HG02623 (cell line): Measurements from ENCODE around the gene ZNF483.
"Not testable (repeated sequence)": the region's sequence is repeated elsewhere in the genome, so short reads cannot be mapped to it uniquely, and the experiment has no call there.

Experiments used
- ATAC-seq: cut with Tn5 transposase; IDR thresholded peaks from one replicate; pipeline ENCODE4 v1.9.1; 2021; ENCODE audit warnings: moderate library complexity; ENCODE audit not compliant: unreplicated experiment

The ZNF483 gene

DNA sequence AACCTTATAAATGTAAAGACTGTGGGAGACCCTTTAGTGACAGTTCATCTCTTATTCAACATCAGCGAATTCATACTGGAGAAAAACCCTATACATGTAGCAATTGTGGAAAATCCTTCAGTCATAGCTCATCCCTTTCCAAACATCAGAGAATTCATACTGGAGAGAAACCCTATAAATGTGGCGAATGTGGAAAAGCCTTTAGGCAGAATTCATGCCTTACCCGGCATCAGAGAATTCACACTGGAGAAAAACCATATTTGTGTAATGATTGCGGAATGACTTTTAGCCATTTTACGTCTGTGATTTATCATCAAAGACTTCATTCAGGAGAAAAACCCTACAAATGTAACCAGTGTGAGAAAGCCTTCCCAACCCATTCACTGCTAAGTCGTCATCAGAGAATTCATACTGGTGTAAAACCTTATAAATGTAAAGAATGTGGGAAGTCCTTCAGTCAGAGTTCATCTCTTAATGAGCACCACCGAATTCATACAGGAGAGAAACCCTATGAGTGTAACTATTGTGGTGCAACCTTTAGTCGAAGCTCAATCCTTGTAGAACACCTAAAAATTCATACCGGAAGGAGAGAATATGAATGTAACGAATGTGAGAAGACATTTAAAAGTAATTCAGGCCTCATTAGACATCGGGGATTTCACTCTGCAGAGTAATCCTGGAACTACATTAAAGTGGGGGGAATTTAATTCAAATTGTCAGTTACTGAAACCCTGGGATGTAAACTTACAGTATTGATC, 17.7 kb downstream of the ZNF483 start:
- ATAC-seq: no peak

DNA sequence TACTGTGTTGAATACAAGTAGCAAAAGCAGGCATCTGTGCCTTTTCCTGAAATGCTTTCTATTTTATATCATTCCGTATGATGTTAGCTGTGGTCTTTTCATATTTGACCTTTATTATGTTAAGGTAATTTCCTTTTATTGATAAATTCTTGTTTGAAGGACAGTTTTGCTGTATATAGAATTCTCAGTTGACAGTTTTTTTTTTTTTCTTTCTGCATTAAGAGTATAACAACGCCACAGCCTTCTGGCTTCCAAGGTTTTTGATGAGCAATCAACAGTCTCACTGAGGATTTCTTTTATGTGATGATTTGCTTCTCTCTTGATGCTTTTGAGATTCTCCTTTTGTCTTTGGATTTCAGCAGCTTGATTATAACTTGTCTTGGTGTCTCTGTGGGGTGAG, 23.6 kb downstream of the ZNF483 start:
- no peak for ATAC-seq

- ATAC-seq: not testable (repeated sequence)
These were observed 30.4 kb downstream of the ZNF483 start for GRCh38 chr9:111555425-111555824.

GRCh38 chr9:111559000-111559610, 34.1 kb downstream of the ZNF483 start:
- no peak for ATAC-seq

GRCh38 chr9:111561165-111561719, 36.3 kb downstream of the ZNF483 start:
- no peak for ATAC-seq

GRCh38 chr9:111566234-111566633, 41.3 kb downstream of the ZNF483 start:
- ATAC-seq: no peak

GRCh38 chr9:111568127-111568526, 43.1 kb downstream of the ZNF483 start:
- ATAC-seq: not testable (repeated sequence)

DNA sequence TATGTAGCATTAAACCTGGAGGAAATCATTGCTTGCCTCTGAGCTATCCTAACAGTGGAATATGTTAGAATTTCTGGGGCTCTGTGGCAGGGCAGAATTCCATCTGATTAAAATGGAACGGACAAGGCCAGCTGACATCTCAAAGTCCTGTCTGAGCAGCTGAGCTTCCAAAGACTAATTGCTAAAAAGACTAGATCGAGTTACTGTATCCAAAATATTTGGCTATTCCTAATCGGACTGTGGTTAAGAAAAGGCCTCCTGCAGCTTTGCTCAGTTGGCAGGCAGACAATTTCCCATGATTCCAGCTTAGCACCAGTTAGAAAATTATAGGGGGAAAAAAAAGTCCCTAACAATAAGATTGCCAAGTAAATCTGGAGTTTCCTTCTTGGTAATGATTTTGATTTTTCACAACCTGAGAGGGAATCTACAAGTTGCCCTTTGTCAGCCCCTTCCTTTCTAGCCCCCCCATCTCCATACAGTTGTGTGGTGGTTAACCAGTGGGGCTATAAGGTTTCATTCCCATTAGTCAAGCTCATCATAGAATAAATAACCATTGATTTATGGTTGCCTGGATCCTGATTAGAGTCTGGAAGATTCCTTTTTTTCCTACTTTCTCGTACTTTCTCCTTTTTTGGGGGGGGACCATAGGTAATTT, 48.1 kb downstream of the ZNF483 start:
- ATAC-seq: no peak

DNA sequence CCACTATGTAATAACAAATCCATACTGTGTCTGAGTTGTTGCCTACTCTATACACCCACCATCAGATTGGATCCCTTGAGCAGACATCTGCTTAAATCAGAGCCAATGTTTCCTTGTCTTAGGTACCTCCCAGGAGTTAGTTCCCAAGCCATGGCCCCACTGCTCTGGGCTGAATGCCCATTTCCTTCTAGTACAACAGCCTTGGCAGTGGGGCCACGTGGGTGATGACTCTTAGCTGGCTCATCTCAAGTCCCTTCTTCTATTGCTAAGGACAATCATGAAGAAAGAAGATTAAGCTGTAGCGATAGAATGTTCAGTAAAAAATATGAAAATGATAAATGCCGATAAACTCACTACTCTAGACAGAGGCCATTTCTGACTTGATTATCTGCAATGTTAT, 57.9 kb downstream of the ZNF483 start:
- no peak for ATAC-seq

DNA sequence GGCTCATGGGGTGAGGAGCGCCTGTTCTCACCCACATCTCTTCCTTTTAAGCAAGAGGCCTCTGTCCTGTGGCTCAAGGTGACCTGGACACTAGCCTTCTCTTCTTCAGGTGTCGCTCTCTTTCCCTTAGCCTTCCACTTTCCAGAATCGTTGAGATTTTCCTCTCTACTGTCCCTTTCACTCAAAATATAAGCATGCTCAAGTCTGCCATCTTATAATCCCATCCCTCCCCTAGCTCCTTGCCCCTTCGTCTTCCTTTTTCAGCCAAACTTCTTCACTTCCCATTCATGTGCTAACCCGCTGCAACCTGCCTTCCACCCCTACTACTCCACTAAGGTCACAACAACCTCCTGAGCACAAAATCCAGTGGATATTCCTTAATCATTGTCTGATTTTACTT, 61.4 kb downstream of the ZNF483 start:
- ATAC-seq: no peak

GRCh38 chr9:111588846-111589245, 63.9 kb downstream of the ZNF483 start:
- ATAC-seq: no peak

- no peak for ATAC-seq
These were observed 73.1 kb downstream of the ZNF483 start for GRCh38 chr9:111597852-111598732.

DNA sequence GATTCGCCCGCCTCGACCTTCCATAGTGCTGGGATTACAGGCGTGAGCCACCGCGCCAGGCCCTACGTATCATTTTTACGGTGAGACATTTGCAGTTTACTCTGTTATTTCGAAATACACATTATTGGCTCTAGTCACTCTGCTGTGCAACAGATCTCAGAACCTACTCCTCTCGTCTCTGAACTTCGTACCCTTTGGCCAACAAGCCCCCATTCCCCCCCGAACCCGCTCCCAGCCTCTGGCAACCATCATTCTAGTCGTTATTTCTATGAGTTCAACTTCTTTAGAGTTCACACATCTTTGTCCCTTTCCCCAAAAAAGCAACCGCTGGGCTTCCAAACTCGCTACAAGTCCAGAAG, 73.7 kb downstream of the ZNF483 start:
- ATAC-seq: no peak

DNA sequence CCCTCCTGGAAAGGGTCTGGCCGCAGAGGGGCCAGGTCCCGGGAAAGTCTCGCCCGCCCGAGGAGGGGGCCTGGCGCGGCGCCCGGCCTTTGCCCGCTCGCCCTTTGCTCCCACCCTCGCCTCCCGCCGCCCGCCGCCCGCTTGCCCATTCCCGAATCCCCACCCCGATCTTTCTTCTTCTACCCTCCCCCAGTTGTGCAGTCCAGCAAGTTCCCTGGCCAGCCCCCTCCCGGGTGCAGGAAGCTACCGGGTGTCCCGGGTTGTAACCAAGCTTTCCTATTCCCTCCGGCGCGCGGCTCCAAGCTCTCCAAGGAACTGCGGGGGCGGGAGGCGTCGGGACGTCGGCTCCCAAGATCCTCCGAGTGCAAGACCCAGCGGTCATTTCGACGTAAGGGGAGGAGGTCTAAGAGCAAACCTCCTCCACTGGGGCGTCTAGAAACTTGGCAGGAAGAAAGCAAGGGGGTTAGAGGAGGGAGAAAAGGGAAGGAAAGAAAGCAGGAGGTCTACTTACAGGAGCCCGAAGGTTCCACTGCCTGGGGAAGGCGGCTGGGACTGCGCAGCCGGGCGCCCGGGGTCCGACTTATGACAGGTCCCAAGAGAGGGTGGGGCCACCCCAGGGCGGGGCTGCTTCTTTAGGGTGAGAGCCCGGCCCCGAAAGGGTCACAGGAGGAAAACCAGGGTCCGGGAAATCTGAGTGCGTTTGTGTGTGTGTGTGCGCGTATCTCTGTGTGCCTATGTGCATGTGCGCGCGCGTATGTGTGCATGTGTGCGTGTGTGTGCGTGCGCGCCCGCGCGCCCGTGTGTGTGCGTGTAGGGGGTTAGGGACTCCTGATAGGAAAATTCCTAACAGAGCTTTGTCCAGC, 74.3 kb downstream of the ZNF483 start, which contains the start of gene PTGR1:
Gene PTGR1, minus strand, starts transcription at position 556 of the 863 bp plus-strand sequence. CDS start 2,225 bp downstream, outside the sequence.
- ATAC-seq: no peak

DNA sequence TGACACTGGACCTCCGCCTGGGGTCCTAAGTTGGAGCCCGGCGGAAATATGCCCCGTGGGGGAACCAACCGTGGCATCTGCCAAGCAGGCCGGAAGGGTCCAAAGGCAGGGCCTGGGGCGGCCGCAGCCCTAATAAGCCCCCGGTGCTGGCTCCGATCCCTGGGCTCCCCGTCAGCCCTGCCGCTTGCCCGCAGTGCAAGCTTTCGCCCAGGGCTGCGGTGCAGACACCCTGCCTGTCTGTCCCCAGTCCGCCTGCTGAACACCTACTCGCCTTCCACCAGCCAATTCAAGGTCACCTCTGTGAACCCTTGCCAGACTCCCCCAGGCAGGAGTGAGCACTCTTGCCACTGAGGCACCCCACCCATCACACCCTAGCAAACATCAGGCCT, 75.0 kb downstream of the ZNF483 start:
- ATAC-seq: no peak

DNA sequence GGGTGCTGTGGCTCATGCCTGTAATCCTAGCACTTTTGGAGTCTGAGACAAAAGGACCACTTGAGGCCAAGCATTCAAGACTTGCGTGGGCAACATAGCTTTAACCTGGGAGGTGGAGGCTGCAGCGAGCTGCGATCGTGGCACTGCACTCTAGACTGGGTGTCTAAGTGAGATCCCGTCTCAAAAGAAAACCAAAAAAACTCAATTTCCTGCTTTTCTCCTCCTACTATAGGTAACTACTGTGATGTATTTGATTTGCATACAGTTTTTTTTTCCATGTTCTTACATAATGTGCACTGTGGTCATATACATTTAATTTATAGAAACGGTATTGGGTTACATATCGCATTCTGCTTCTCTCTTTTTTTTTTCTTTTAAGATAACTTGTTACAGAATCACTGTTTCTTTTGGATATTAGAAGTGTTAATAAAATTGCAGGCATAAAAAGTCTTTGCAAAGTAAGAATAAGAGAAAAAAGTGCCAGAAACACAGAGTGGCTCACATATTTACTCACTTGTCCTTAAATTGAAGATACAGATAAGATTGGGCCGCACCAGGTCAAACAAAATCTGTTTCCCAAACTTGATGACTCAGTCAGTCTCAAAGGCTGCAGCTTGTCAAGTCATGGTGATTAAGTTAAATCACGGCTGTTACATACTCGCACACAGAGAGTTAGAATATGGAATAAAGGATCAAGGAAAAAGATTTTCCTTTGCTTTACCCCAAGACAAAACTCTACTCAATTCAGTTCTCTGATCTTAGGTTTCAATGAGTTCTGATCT, 76.4 kb downstream of the ZNF483 start:
- ATAC-seq: no peak

DNA sequence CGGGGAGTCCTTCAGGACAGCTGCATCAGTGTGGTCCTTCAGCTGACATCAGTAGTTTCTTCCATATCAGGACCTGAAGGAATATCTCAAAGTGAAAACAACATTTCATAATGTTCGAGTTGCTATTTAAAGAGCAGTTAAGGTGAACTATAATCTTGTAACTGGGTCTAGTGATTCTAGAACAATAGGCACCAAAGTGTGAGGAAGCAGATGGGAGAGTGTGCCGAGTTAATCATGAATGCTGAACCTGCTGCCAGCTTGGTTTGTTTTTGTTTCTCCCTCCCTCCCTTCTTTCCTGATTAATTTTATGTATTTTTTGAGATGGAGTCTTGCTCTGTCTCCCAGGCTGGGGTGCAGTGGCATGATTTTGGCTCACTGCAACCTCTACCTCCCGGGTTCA, 78.1 kb downstream of the ZNF483 start:
- ATAC-seq: no peak

DNA sequence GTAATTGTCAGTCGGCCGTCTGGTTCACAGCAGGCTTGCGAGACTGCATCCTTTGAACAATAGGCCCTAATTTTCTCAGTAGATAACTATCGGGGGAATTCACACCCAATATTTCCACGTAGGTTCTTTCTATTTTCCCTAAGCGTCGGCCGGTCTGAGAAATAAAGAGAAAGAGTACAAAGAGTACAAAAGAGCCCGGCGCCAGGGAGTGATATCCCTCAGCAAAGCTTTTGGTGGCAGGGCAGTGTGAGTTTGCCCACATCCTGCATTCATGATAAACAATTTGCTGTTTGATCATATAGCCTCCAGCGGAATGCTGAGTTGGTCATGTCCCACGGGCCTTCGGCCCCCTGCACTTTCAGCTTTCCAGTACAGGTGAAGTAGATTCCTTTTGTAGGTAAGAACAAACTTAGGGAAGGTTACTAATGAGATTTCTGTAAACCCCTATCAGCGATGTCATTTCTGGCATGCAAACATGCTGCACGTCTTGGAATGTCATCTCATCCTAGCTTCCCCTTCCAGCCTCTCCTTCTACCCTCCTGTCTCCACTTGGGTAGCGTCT, 79.2 kb downstream of the ZNF483 start:
- no peak for ATAC-seq

- ATAC-seq: no peak
These were observed 80.1 kb downstream of the ZNF483 start for GRCh38 chr9:111605041-111605559.
